Activated CD4-positive, alpha-beta T cell treated with anti-CD3 and anti-CD28 coated beads for 1 hour (primary cell): ENCODE data around the gene NUS1.
"Not testable (repeated sequence)": the region's sequence is repeated elsewhere in the genome, so short reads cannot be mapped to it uniquely, and the experiment has no call there.

ENCODE experiments used
- DNase-seq: peaks from one replicate; pipeline ENCODE4 v3.0.0-alpha.2; 2020

The NUS1 gene

GRCh38 chr6:117674991-117675657 is at the start of gene NUS1:
TSS of gene NUS1 (plus strand) at chr6:117675469. CDS start at chr6:117675671, 202 bp downstream.
- peak; percentile 98 for DNase-seq

GRCh38 chr6:117627533-117627932 is 47.7 kb upstream of the NUS1 start:
- DNase-seq = no peak

GRCh38 chr6:117629119-117629660 is 46.1 kb upstream of the NUS1 start:
- DNase-seq = no peak

- DNase-seq = no peak
These were observed 37.5 kb upstream of the NUS1 start for GRCh38 chr6:117637770-117638169.

GRCh38 chr6:117642976-117643375 is 32.3 kb upstream of the NUS1 start:
- no peak for DNase-seq

GRCh38 chr6:117651984-117652383 is 23.3 kb upstream of the NUS1 start:
- DNase-seq = not testable (repeated sequence)

GRCh38 chr6:117653949-117654348 is 21.3 kb upstream of the NUS1 start:
- no peak for DNase-seq

- DNase-seq = no peak
These were observed 19.9 kb upstream of the NUS1 start for GRCh38 chr6:117655380-117655779.

GRCh38 chr6:117666881-117667280 is 8.4 kb upstream of the NUS1 start:
- DNase-seq = no peak

- DNase-seq = no peak
These were observed 6.5 kb upstream of the NUS1 start for GRCh38 chr6:117668736-117669135.

- no peak for DNase-seq
These were observed 766 bp upstream of the NUS1 start for GRCh38 chr6:117674503-117674902.

- not testable (repeated sequence) for DNase-seq
These were observed 511 bp downstream of the NUS1 start for GRCh38 chr6:117675658-117676301.

- no peak for DNase-seq
These were observed 1.4 kb downstream of the NUS1 start for GRCh38 chr6:117676577-117677218.

- DNase-seq = no peak
These were observed 2.4 kb downstream of the NUS1 start for GRCh38 chr6:117677553-117678141.

- DNase-seq = no peak
These were observed 6.0 kb downstream of the NUS1 start for GRCh38 chr6:117681162-117681741.

GRCh38 chr6:117684749-117685148 is 9.5 kb downstream of the NUS1 start:
- DNase-seq = no peak

GRCh38 chr6:117685359-117685758 is 10.1 kb downstream of the NUS1 start:
- no peak for DNase-seq

- DNase-seq = no peak
These were observed 11.9 kb downstream of the NUS1 start for GRCh38 chr6:117687021-117687648.

GRCh38 chr6:117689584-117689983 is 14.3 kb downstream of the NUS1 start:
- DNase-seq = not testable (repeated sequence)

- DNase-seq = no peak
These were observed 31.2 kb downstream of the NUS1 start for GRCh38 chr6:117706504-117706903.

- not testable (repeated sequence) for DNase-seq
These were observed 31.8 kb downstream of the NUS1 start for GRCh38 chr6:117706936-117707509.

- no peak for DNase-seq
These were observed 36.1 kb downstream of the NUS1 start for GRCh38 chr6:117711369-117711768.
